ENCODE data around the gene FLAD1. TPM values are rescaled to one million over a fixed set of nuclear protein-coding genes. Genes with fewer than 3 reads are reported as not detected.

FLAD1 gene
- total RNA-seq, 1 experiment from 2014 or later, result 58.4 TPM

DNA sequence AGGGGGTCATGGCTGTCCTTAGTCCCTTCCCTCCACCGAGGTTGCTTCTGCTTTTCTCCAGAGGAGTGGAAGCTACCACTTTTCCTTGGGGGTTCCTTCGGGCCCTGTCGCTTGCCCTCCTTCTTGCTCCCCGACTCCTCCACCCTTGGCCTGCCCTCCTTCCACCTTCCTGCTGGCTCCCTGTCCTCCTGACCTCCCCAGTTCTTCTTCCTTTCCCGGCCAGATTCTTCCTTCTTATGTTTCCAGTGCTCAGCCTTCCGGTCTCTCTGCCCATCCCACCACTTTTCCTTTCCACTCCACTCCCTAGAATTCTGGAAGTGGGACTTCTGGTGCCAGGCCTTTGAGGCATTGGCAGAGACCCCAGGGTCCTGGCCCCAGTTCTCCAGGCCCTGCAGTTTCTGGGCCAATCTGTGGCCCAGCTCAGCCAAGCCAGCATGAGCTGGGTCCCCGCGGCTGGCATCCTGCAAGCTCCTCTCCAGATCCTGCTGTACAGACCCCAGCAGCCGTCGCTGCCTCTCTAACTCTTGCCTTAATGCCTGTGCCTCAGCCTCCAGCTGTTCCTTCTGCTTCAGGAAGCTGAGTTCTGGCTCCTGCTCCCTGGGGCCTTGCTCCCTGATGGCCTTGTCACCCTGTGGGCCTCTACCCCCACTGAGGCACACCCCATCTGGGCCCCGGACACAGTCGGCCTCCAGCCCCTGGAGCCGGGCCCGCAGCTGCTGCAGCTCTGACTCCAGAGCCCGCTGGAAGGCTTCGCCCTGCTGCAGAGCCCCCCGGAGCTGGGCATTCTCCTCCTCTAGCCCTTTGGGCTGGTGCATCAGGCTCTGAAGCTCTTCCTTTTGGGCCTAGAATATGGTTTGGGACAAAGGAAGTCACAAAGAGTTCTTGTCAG lies 36.9 kb upstream of the FLAD1 start:
- no peaks in the 10 kb centered on the region for H4K20me1 ChIP-seq (ENCODE audit: insufficient read depth)
- ATAC-seq (no peak), DNase-seq (ENCODE audit: low read depth, low spot score) (no peak)
- H3K27me3 ChIP-seq (ENCODE audit: insufficient read depth, low read length), result no peaks in the 10 kb centered on the region
- no peaks in the 10 kb centered on the region for H3K79me2 ChIP-seq (ENCODE audit: insufficient read depth, low read length)
- no peak overlapping the region for H3K4me2 ChIP-seq (ENCODE audit: low read length)
- H3K27ac ChIP-seq (ENCODE audit: low read depth, low read length), result no peak overlapping the region
- TF ChIP-seq EZH2 (IDR thresholded peaks at IDR 0.05) (no peak), POLR2AphosphoS5 (IDR thresholded peaks at IDR 0.05; ENCODE audit: low read depth, low read length) (no peak), EZH2phosphoT487 (IDR thresholded peaks at IDR 0.05; ENCODE audit: borderline replicate concordance) (no peak), EGR1 (IDR thresholded peaks at IDR 0.05; ENCODE audit: low read depth) (no peak), REST (IDR thresholded peaks at IDR 0.05; ENCODE audit: low read depth) (no peak), YY1 (IDR thresholded peaks at IDR 0.05; ENCODE audit: extremely low read depth, insufficient replicate concordance, low read depth, low read length) (no peak), CBX3 (IDR thresholded peaks at IDR 0.05; ENCODE audit: low read depth) (no peak), ZFX (IDR thresholded peaks at IDR 0.05) (no peak), FOSL1 (IDR thresholded peaks at IDR 0.05; ENCODE audit: low read depth) (no peak), ELF1 (IDR thresholded peaks at IDR 0.05; ENCODE audit: borderline replicate concordance, low read depth) (no peak), SIN3A (IDR thresholded peaks at IDR 0.05; ENCODE audit: low read depth) (no peak), TCF7L2 (IDR thresholded peaks at IDR 0.05; ENCODE audit: borderline replicate concordance, extremely low read depth, insufficient read depth, insufficient read length) (no peak), POLR2A (IDR thresholded peaks at IDR 0.05; ENCODE audit: borderline replicate concordance, extremely low read depth, insufficient read depth, insufficient read length) (no peak)
- TF ChIP-seq, protein P1, sequence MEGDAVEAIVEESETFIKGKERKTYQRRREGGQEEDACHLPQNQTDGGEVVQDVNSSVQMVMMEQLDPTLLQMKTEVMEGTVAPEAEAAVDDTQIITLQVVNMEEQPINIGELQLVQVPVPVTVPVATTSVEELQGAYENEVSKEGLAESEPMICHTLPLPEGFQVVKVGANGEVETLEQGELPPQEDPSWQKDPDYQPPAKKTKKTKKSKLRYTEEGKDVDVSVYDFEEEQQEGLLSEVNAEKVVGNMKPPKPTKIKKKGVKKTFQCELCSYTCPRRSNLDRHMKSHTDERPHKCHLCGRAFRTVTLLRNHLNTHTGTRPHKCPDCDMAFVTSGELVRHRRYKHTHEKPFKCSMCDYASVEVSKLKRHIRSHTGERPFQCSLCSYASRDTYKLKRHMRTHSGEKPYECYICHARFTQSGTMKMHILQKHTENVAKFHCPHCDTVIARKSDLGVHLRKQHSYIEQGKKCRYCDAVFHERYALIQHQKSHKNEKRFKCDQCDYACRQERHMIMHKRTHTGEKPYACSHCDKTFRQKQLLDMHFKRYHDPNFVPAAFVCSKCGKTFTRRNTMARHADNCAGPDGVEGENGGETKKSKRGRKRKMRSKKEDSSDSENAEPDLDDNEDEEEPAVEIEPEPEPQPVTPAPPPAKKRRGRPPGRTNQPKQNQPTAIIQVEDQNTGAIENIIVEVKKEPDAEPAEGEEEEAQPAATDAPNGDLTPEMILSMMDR (IDR thresholded peaks at IDR 0.05 in 2 of 3, conservative IDR thresholded peaks at IDR 0.05 in 1 of 3; ENCODE audit: borderline replicate concordance in 1 of 3, insufficient read depth in 1 of 3, low read depth in 2 of 3, low read length in 2 of 3), result no peak
- TF ChIP-seq, protein P2, sequence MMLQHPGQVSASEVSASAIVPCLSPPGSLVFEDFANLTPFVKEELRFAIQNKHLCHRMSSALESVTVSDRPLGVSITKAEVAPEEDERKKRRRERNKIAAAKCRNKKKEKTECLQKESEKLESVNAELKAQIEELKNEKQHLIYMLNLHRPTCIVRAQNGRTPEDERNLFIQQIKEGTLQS (IDR thresholded peaks at IDR 0.05), result no peak
- TF ChIP-seq, protein P3, sequence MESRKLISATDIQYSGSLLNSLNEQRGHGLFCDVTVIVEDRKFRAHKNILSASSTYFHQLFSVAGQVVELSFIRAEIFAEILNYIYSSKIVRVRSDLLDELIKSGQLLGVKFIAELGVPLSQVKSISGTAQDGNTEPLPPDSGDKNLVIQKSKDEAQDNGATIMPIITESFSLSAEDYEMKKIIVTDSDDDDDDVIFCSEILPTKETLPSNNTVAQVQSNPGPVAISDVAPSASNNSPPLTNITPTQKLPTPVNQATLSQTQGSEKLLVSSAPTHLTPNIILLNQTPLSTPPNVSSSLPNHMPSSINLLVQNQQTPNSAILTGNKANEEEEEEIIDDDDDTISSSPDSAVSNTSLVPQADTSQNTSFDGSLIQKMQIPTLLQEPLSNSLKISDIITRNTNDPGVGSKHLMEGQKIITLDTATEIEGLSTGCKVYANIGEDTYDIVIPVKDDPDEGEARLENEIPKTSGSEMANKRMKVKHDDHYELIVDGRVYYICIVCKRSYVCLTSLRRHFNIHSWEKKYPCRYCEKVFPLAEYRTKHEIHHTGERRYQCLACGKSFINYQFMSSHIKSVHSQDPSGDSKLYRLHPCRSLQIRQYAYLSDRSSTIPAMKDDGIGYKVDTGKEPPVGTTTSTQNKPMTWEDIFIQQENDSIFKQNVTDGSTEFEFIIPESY (IDR thresholded peaks at IDR 0.05; ENCODE audit: extremely low read depth, insufficient replicate concordance, low read length), result no peak
- no peak overlapping the region for H2AFZ ChIP-seq (ENCODE audit: low read depth, low read length, poor library complexity, severe bottlenecking)
- no peaks in the 10 kb centered on the region for H3K36me3 ChIP-seq (ENCODE audit: control insufficient read depth in 1 of 2, insufficient read depth in 2 of 2, low read length in 2 of 2)
- no peak overlapping the region for H3K9ac ChIP-seq (ENCODE audit: low read length)
- intact Hi-C loops (cut with micrococcal nuclease), result no loop called here
- no TSS peak for BruUV-seq (replicated peaks)
- H3K9me2 ChIP-seq (ENCODE audit: insufficient read depth), result no peaks in the 10 kb centered on the region
- H3K4me3 ChIP-seq (replicated peaks in 1 of 2; ENCODE audit: low read depth in 1 of 2, low read length in 2 of 2), result no peak overlapping the region
- no peaks in the 10 kb centered on the region for H3K9me3 ChIP-seq (ENCODE audit: control insufficient read depth in 1 of 2, insufficient read depth in 1 of 2, low read depth in 1 of 2, low read length in 2 of 2)
- H3K4me1 ChIP-seq (ENCODE audit: control insufficient read depth in 1 of 2, insufficient read depth in 2 of 2, low read length in 2 of 2), result peaks cover 0 to 3% of the 10 kb centered on the region in 2 experiments; a peak in 1 of 4 replicates
- POLR2A ChIA-PET, result no interaction called here
- RAD21 ChIA-PET (ENCODE audit: low non-redundant PET in 1 of 2, low total read pairs in 2 of 2, uncharacterized antibody in 2 of 2, unreplicated experiment in 2 of 2), result no interaction called here
- CTCF ChIA-PET, result no interaction called here

Data from HCT116 (cell line).